HG03135 (cell line): ENCODE measurements around the gene DNAH17.

Experiments used
- ATAC-seq: cut with Tn5 transposase; IDR thresholded peaks from one replicate; pipeline ENCODE4 v1.9.1; 2021; ENCODE audit warnings: mild to moderate bottlenecking, moderate library complexity; ENCODE audit not compliant: unreplicated experiment

DNAH17 gene

GRCh38 chr17:78397681-78398101, 179.5 kb downstream of the DNAH17 start:
- no peak for ATAC-seq

- no peak for ATAC-seq
Measured at GRCh38 chr17:78396441-78397337, 180.5 kb downstream of the DNAH17 start.

GRCh38 chr17:78395155-78395554, 182.0 kb downstream of the DNAH17 start:
- ATAC-seq, result no peak

- ATAC-seq, result no peak
Measured at GRCh38 chr17:78394209-78394608, 183.0 kb downstream of the DNAH17 start.

- ATAC-seq, result no peak
Measured at GRCh38 chr17:78393575-78393974, 183.6 kb downstream of the DNAH17 start.

- no peak for ATAC-seq
Measured at GRCh38 chr17:78392295-78392694, 184.9 kb downstream of the DNAH17 start.

- ATAC-seq, result no peak
Measured at GRCh38 chr17:78391843-78392242, 185.4 kb downstream of the DNAH17 start.

GRCh38 chr17:78391051-78391431, 186.2 kb downstream of the DNAH17 start:
- no peak for ATAC-seq

GRCh38 chr17:78390241-78391050, 186.8 kb downstream of the DNAH17 start:
- no peak for ATAC-seq

GRCh38 chr17:78387977-78388941, 188.9 kb downstream of the DNAH17 start:
- ATAC-seq, result no peak

GRCh38 chr17:78384479-78385175, 192.6 kb downstream of the DNAH17 start:
- ATAC-seq, result no peak

- ATAC-seq, result no peak
Measured at GRCh38 chr17:78383725-78384471, 193.3 kb downstream of the DNAH17 start.

GRCh38 chr17:78381601-78382232, 195.5 kb downstream of the DNAH17 start:
- no peak for ATAC-seq

- ATAC-seq, result no peak
Measured at GRCh38 chr17:78380370-78380769, 196.8 kb downstream of the DNAH17 start.

- no peak for ATAC-seq
Measured at GRCh38 chr17:78379131-78379491, 198.1 kb downstream of the DNAH17 start.

GRCh38 chr17:78378225-78379130, 198.7 kb downstream of the DNAH17 start, which contains the start of gene PGS1:
Gene PGS1, plus strand, starts transcription at chr17:78378649. Its CDS starts 17 bp downstream, at chr17:78378666.
- peak; percentile 61 for ATAC-seq

- ATAC-seq, result no peak
Measured at GRCh38 chr17:78377858-78378224, 199.4 kb downstream of the DNAH17 start.

GRCh38 chr17:78376161-78376560, 201.0 kb downstream of the DNAH17 start:
- no peak for ATAC-seq
